ENCODE results near the gene SERTAD1.

The SERTAD1 gene

DNA sequence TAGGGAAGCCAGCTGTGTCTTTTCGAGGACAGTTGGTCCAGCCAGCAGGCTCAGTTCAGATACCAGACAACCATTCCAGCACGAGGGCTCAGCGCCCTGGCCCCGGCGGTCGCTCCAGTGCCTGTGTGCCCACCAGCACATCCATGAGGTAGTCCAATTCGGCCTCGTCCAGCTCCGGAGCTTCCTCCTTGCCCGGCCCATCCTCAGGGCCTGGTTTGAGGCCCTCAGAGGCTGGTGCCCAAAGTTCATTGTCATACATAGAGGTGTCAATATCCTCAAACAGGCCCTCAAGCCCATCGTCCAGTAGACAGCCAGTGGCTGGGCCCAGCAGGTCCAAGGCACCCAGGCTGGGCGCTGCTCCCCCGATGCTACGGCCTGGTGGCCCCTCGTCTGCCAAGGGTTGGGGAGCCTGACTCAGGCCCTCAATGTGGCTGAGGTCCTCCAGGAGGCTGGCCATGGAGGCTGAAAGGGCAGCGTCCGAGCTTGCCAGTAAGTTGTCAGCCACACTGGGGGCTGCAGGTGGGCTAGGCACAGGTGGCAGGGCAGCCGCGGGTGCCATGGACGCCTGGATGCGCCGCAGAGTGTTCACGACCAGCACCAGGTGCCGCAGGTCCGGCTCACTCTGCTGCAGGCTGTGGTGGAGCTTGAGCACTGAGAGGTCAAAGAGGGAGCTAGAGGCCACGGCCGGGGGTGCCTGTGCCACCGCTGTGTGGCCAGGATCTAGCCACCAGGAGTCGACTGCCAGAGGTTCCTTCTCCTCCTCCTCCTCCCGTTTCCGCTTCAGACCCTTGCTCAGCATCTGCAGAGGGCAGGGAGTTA is 2.8 kb downstream of the SERTAD1 start:
- DNase-seq (ENCODE audit: low spot score in 2 of 2) = no peak
- Histone ChIP-seq H3K4me3 (no peak overlapping the region), H3K27me3 (ENCODE audit: low read depth) (no peaks in the 10 kb centered on the region), H3K9me3 (no peaks in the 10 kb centered on the region), H3K36me3 (replicated peaks) (no peaks in the 10 kb centered on the region; the same call in 1 of the 2 replicates), H3K4me1 (peaks cover 9% of the 10 kb centered on the region)
- in situ Hi-C loops (cut with MboI; ENCODE audit: low sequenced_read_pairs) = no loop called here

- in situ Hi-C loops (cut with MboI; ENCODE audit: low sequenced_read_pairs) = no loop called here
- Histone ChIP-seq H3K27me3 (ENCODE audit: low read depth) (no peaks in the 10 kb centered on the region), H3K9me3 (no peaks in the 10 kb centered on the region), H3K4me1 (peaks cover 9% of the 10 kb centered on the region), H3K36me3 (replicated peaks) (no peaks in the 10 kb centered on the region; the same call in 1 of the 2 replicates), H3K4me3 (no peak overlapping the region)
- no peak for DNase-seq (ENCODE audit: low spot score in 2 of 2)
These were observed 3.6 kb downstream of the SERTAD1 start for GRCh38 chr19:40421993-40422747.

- in situ Hi-C loops (cut with MboI; ENCODE audit: low sequenced_read_pairs) = no loop called here
- peak; percentile 72 to 90 for DNase-seq (ENCODE audit: low spot score in 2 of 2)
These were observed 4.7 kb downstream of the SERTAD1 start for GRCh38 chr19:40420766-40421765.

DNA sequence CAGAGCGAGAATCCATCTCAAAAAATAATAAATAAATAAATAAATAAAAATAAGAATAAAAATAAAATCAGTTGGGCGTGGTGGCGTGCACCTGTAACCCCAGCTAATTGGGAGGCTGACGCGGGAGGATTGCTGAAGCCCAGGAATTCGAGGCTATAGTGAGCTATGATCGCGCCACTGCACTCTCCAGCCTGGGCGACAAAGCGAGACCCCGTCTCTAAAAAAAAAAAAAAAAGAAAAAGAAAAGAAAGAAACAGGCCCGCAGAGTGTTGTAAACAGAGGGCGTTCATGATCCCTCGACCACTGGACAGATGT is 5.4 kb downstream of the SERTAD1 start:
- Histone ChIP-seq H3K4me1 (peaks cover 9% of the 10 kb centered on the region), H3K9me3 (no peaks in the 10 kb centered on the region), H3K36me3 (replicated peaks) (no peaks in the 10 kb centered on the region; the same call in 1 of the 2 replicates), H3K4me3 (peak overlapping the region; percentile 43), H3K27me3 (ENCODE audit: low read depth) (no peaks in the 10 kb centered on the region)
- in situ Hi-C loops (cut with MboI; ENCODE audit: low sequenced_read_pairs) = no loop called here
- DNase-seq (ENCODE audit: low spot score in 2 of 2) = no peak

More at GRCh38 chr19:40420766-40421765, 4.7 kb downstream of the SERTAD1 start:
- H3K4me3 ChIP-seq = peak overlapping the region; percentile 43
- H3K9me3 ChIP-seq = no peaks in the 10 kb centered on the region
- no peaks in the 10 kb centered on the region; the same call in 1 of the 2 replicates for H3K36me3 ChIP-seq (replicated peaks)
- H3K27me3 ChIP-seq (ENCODE audit: low read depth) = no peaks in the 10 kb centered on the region
- peaks cover 9% of the 10 kb centered on the region for H3K4me1 ChIP-seq

DNA sequence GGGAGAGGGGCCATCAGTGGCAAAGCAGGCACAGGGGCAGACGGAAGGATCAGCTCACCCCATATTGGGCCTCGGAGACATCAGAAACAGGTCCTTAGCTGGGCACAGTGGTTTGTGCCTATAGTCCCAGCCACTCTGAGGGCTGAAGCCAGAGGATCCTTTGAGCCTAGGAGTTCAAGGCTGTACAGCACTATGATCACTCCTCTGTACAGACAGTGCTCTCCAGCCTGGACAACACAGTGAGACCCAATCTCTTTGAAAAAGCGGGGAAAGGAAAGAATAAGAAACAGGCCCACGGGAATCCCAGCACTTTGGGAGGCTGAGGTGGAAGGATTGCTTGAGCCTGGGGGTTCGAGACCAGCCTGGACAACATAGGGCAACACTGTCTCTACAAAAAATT is 6.0 kb downstream of the SERTAD1 start:
- no peaks in the 10 kb centered on the region; the same call in 1 of the 2 replicates for H3K36me3 ChIP-seq (replicated peaks)
- no peak overlapping the region for H3K4me3 ChIP-seq
- DNase-seq (ENCODE audit: low spot score in 2 of 2) = no peak
- H3K9me3 ChIP-seq = no peaks in the 10 kb centered on the region
- in situ Hi-C loops (cut with MboI; ENCODE audit: low sequenced_read_pairs) = no loop called here
- H3K4me1 ChIP-seq = peaks cover 9% of the 10 kb centered on the region
- no peaks in the 10 kb centered on the region for H3K27me3 ChIP-seq (ENCODE audit: low read depth)

- no peak for DNase-seq (ENCODE audit: low spot score in 2 of 2)
These were observed 6.7 kb downstream of the SERTAD1 start for GRCh38 chr19:40419066-40419612.

GRCh38 chr19:40418040-40418439 is 7.8 kb downstream of the SERTAD1 start:
- Histone ChIP-seq H3K9me3 (no peaks in the 10 kb centered on the region), H3K27me3 (ENCODE audit: low read depth) (no peaks in the 10 kb centered on the region), H3K4me3 (no peak overlapping the region), H3K4me1 (peaks cover 4% of the 10 kb centered on the region), H3K36me3 (replicated peaks) (no peaks in the 10 kb centered on the region; the same call in 1 of the 2 replicates)
- in situ Hi-C loops (cut with MboI; ENCODE audit: low sequenced_read_pairs) = no loop called here
- DNase-seq (ENCODE audit: low spot score in 2 of 2) = no peak

More at GRCh38 chr19:40419066-40419612, 6.7 kb downstream of the SERTAD1 start:
- H3K9me3 ChIP-seq = no peaks in the 10 kb centered on the region
- H3K4me3 ChIP-seq = no peak overlapping the region
- in situ Hi-C loops (cut with MboI; ENCODE audit: low sequenced_read_pairs) = no loop called here
- no peaks in the 10 kb centered on the region; the same call in 1 of the 2 replicates for H3K36me3 ChIP-seq (replicated peaks)
- peaks cover 4% of the 10 kb centered on the region for H3K4me1 ChIP-seq
- no peaks in the 10 kb centered on the region for H3K27me3 ChIP-seq (ENCODE audit: low read depth)

DNA sequence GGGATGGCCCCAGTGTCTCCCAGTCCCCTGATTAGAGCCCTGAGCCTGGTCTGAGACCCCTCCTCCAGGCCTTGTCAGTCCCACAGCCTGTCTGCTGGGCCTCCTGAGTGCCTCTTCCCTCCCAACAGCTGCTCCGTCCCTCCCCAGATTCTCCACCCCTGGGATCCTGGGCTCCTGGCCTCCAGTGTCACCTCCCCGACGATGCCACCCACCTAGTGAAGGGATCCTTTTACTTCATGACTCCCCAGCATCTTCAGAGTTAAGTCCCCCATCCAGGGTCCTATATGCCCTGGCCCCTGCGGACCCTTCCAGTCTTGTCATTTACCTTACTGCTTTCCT is 8.2 kb downstream of the SERTAD1 start:
- DNase-seq (ENCODE audit: low spot score in 2 of 2) = no peak
- in situ Hi-C loops (cut with MboI; ENCODE audit: low sequenced_read_pairs) = no loop called here
- peaks cover 4% of the 10 kb centered on the region for H3K4me1 ChIP-seq
- no peaks in the 10 kb centered on the region for H3K9me3 ChIP-seq
- no peaks in the 10 kb centered on the region for H3K27me3 ChIP-seq (ENCODE audit: low read depth)
- no peaks in the 10 kb centered on the region for H3K36me3 ChIP-seq (replicated peaks)
- no peak overlapping the region for H3K4me3 ChIP-seq

DNA sequence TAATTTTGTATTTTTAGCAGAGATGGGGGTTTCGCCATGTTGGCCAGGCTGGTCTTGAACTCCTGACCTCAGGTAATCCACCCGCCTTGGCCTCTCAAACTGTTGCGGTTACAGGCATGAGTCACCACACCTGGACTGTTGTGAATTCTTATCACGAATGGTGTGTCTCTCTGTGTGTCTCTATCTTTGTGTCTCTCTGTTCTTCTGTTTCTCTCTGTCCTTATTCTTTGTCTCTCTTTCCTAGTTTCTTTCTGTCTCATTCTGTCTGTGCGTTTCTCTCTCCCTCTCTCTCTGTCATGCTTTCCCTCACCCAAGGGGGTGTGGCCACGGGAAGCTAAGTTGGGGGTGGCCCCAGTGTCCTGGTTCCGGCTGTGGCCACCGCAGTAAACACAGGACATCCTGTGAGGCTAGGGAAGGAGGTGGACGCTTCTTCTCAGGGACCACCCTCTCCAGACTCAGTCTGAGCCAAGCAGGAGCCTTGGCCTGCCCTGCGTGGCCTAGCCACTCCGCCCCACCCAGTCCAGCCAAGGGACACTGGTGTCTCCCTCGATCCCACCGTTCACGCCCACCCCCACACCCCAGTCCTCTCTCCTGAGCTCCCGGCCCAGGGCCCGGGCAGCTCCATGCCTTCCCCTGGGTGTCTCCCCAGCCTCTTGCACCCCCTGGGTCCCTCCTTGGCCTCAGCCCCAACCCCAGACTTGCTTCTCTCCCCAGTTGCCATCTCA is 8.7 kb downstream of the SERTAD1 start:
- no peak overlapping the region for H3K4me3 ChIP-seq
- no peaks in the 10 kb centered on the region for H3K9me3 ChIP-seq
- DNase-seq (ENCODE audit: low spot score in 2 of 2) = no peak
- no peaks in the 10 kb centered on the region for H3K36me3 ChIP-seq (replicated peaks)
- in situ Hi-C loops (cut with MboI; ENCODE audit: low sequenced_read_pairs) = no loop called here
- no peaks in the 10 kb centered on the region for H3K27me3 ChIP-seq (ENCODE audit: low read depth)
- peaks cover 4% of the 10 kb centered on the region for H3K4me1 ChIP-seq

GRCh38 chr19:40415768-40416167 is 10.0 kb downstream of the SERTAD1 start:
- Histone ChIP-seq H3K9me3 (no peaks in the 10 kb centered on the region), H3K4me1 (no peaks in the 10 kb centered on the region), H3K27me3 (ENCODE audit: low read depth) (no peaks in the 10 kb centered on the region), H3K36me3 (replicated peaks) (no peaks in the 10 kb centered on the region), H3K4me3 (no peak overlapping the region)
- DNase-seq (ENCODE audit: low spot score in 2 of 2) = no peak
- in situ Hi-C loops (cut with MboI; ENCODE audit: low sequenced_read_pairs) = no loop called here

DNA sequence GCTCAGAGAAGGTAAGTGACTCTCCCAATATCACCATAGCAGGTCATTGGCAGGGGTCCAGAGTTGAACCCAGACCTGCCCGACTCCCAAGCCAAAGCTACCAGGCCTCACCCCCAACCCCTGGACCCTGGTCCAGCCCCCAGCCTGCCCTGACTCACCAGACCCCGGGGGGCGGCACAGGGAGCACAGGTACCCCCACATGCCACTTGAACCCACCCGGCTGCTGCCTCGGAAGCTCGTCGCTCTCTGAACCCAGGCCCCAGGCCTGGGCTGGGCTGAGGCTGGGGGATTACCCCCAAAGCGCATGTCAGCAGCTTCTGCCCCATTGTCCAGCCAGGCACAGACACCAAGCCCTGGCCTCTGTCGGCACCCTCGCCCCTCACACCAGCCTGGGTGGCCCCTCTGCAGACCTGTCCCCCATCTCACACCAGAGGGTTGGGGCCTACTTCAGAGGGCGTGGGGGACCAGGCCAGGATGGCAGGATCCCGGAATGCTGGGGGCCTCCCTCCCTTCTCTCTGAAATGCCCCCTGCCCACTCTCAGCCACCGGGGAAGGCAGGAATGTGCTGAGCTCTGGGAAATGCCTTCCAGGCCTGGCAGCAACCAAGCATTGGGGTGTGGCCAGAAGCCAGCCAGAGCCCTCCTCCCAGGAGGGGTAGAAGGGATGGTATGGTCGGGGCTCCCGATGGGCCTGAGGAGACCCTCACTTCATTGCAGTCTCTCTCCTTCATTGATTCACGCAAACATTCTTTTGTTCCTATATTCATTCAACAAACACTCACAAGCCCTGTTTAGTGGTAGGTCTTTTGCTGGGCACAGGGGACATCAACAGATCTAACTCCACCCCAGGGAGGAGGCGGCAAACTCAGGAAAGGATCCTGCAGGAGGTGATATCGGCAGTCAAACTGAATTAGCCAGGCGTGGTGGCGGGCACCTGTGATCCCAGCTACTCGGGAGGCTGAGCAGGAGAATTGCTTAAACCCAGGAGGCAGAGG is 11.0 kb downstream of the SERTAD1 start:
- H3K4me1 ChIP-seq = no peaks in the 10 kb centered on the region
- in situ Hi-C loops (cut with MboI; ENCODE audit: low sequenced_read_pairs) = no loop called here
- DNase-seq (ENCODE audit: low spot score in 2 of 2) = no peak
- no peaks in the 10 kb centered on the region for H3K27me3 ChIP-seq (ENCODE audit: low read depth)
- no peaks in the 10 kb centered on the region for H3K36me3 ChIP-seq (replicated peaks)
- no peaks in the 10 kb centered on the region for H3K9me3 ChIP-seq
- H3K4me3 ChIP-seq = no peak overlapping the region

DNA sequence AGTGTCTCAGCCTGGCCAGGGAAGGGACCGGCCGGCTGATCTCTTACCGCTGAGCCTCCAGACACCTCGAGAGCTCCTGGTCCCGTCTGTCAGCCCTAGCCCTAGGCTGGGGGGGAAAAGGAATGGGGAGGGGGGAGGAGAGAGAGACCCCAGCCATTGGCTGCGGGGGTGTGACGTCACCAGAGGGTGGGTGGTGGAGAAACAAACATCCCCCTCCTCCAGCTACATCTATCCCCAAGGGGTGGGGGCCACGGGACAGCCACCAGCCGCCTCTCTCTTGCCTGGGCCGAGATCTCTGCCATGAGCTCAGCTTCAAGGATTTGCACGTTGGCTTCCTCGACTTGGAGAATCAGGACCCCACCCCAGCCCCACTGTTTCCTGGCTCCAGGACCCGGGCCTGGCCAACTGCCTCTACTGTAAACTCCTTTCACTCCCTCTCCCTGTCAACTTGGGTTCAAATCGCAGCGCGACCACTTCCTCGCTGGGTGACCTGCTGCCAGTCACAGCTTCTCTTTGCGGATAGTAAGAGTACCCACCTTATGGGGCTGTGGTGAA is 12.4 kb downstream of the SERTAD1 start, which contains the start of gene PRX:
PRX (minus strand) TSS at position 88 of the 555 bp plus-strand sequence. CDS start 5,446 bp downstream, outside the sequence.
- Histone ChIP-seq H3K27me3 (ENCODE audit: low read depth) (no peaks in the 10 kb centered on the region), H3K4me3 (no peak within 1 kb of the TSS), H3K9me3 (no peaks in the 10 kb centered on the region), H3K36me3 (replicated peaks) (no peaks in the 10 kb centered on the region), H3K4me1 (no peaks in the 10 kb centered on the region)
- peak in 1 of 2 experiments; percentile 42 for DNase-seq (ENCODE audit: low spot score in 2 of 2)
- in situ Hi-C loops (cut with MboI; ENCODE audit: low sequenced_read_pairs) = no loop called here

All from HAP-1 (cell line).